ENCODE results near the gene FCF1.
"Not testable (repeated sequence)": the region's sequence is repeated elsewhere in the genome, so short reads cannot be mapped to it uniquely, and the experiment has no call there.

FCF1 gene

GRCh38 chr14:74702293-74702692 is 10.7 kb upstream of the FCF1 start:
- FAIRE-seq: no peak

GRCh38 chr14:74703043-74703442 is 9.9 kb upstream of the FCF1 start:
- no peak for FAIRE-seq

GRCh38 chr14:74704656-74705055 is 8.3 kb upstream of the FCF1 start:
- no peak for FAIRE-seq

- FAIRE-seq: no peak
Measured at GRCh38 chr14:74705613-74706500, 7.1 kb upstream of the FCF1 start.

- FAIRE-seq: no peak
Measured at GRCh38 chr14:74710480-74710879, 2.5 kb upstream of the FCF1 start.

- FAIRE-seq: peak; percentile 13
Measured at GRCh38 chr14:74711651-74712050, 1.3 kb upstream of the FCF1 start.

- FAIRE-seq: no peak
Measured at GRCh38 chr14:74713395-74713735, 421 bp downstream of the FCF1 start.

- FAIRE-seq: no peak
Measured at GRCh38 chr14:74720526-74720925, 7.6 kb downstream of the FCF1 start.

- FAIRE-seq: no peak
Measured at GRCh38 chr14:74723134-74723533, 10.2 kb downstream of the FCF1 start.

GRCh38 chr14:74732387-74732786 is 19.4 kb downstream of the FCF1 start:
- no peak for FAIRE-seq

- FAIRE-seq: no peak
Measured at GRCh38 chr14:74733221-74733620, 20.3 kb downstream of the FCF1 start.

- no peak for FAIRE-seq
Measured at GRCh38 chr14:74735125-74735524, 22.2 kb downstream of the FCF1 start.

- no peak for FAIRE-seq
Measured at GRCh38 chr14:74737753-74738325, 24.9 kb downstream of the FCF1 start.

GRCh38 chr14:74739293-74740030 is 26.5 kb downstream of the FCF1 start:
- no peak for FAIRE-seq

GRCh38 chr14:74747237-74747636 is 34.3 kb downstream of the FCF1 start:
- FAIRE-seq: no peak

- no peak for FAIRE-seq
Measured at GRCh38 chr14:74754157-74754556, 41.2 kb downstream of the FCF1 start.

- no peak for FAIRE-seq
Measured at GRCh38 chr14:74754899-74755298, 42.0 kb downstream of the FCF1 start.

- FAIRE-seq: no peak
Measured at GRCh38 chr14:74756326-74756725, 43.4 kb downstream of the FCF1 start.

- FAIRE-seq: not testable (repeated sequence)
Measured at GRCh38 chr14:74758505-74758904, 45.6 kb downstream of the FCF1 start.

GRCh38 chr14:74762917-74763802 is 50.2 kb downstream of the FCF1 start, which contains the start of gene YLPM1:
Gene YLPM1 (plus strand): TSS chr14:74763316. CDS start chr14:74763490, 174 bp downstream.
- peak; percentile 97 for FAIRE-seq

- FAIRE-seq: no peak
Measured at GRCh38 chr14:74763803-74764531, 51.0 kb downstream of the FCF1 start.

- no peak for FAIRE-seq
Measured at GRCh38 chr14:74765721-74766120, 52.8 kb downstream of the FCF1 start.
